ENCODE data around the gene MAGEB6B.

DNA sequence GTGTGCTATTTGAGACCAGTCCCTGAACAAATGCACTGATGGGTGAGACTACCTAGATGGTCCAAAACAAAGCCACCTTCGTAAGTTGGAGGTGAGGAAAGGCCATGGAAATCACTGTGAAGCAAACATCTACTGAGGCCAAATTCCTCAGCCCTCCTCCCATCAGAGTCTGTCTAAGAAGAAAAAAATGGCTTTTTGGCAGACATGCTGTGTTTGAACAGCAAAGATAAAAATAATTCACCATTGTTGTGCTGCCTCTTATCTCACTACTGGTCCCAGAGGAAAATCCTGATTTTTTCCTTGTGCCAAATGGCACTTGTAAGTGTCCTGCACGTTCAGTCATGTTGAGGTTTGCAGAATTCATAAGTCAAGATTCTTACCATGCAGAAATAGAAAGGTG is 14.4 kb upstream of the MAGEB6B start:
- no peak for TF ChIP-seq CTCF (IDR thresholded peaks at IDR 0.05)
- no peak for TF ChIP-seq POLR2A (IDR thresholded peaks at IDR 0.05)

Data from adrenal gland (tissue), 5 donors.